HG03025 (cell line): Measurements from ENCODE around the gene CFAP54.

Experiments used
- ATAC-seq: cut with Tn5 transposase; IDR thresholded peaks from one replicate; pipeline ENCODE4 v1.9.1; 2021; ENCODE audit warnings: mild to moderate bottlenecking, moderate library complexity; ENCODE audit not compliant: unreplicated experiment, low FRiP score

The CFAP54 gene

DNA sequence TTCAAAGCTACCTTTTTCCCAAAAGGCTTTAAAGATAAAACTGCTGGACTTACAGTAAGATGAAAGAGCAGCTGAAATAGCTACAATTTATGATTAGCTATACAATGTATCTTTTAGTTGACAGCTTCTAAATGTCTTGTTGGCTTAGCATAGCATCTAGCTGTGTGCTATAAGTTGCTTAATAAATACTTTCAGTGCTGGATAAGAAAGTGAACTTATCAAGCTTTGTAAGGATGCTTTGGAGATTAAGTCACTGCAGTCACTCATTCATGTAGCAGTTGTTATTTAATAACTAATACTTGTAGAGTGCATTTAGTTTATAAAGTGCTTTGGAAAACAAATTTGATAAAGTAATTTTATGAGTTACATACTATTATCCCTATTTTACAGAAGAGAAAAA is 14.6 kb downstream of the CFAP54 start:
- ATAC-seq, result no peak

DNA sequence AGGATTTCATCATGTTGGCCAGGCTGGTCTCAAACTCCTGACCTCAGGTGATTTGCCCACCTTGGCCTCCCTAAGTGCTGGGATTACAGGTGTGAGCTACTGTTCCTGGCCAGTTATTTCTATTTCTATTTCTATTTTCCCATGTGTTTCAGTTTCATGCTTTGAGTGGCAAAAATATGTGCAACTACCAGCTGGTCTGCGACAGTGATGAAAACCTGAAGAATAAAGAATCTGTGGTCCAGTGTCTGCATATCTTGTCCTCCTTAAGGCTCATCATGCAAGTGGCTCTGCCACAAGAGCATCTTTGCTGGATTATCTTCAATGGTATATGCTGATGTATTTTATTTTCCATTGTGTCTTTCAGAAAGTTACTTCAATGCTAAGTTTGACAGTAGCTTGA is 17.4 kb downstream of the CFAP54 start:
- no peak for ATAC-seq

DNA sequence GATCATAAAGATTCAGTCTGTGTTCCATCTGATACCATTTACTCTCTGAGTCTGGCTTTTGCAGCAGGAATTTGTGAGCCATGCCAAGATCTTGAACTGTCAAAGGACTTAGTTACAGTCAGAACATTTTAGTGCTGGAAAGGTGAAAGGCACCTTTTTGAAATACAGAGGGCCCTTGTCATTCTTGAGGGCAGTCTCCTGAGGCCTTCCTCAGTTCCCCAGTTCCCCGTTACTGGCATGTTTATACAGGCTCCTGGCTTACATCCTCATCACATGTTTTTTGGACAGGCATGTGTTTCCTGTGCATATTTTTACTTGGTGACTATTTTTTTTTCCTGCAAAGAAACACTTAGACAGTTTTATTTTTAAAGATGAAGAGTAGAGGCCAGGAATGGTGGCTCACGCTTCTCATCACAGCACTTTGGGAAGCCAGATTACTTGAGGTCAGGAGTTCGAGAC is 21.0 kb downstream of the CFAP54 start:
- no peak for ATAC-seq

DNA sequence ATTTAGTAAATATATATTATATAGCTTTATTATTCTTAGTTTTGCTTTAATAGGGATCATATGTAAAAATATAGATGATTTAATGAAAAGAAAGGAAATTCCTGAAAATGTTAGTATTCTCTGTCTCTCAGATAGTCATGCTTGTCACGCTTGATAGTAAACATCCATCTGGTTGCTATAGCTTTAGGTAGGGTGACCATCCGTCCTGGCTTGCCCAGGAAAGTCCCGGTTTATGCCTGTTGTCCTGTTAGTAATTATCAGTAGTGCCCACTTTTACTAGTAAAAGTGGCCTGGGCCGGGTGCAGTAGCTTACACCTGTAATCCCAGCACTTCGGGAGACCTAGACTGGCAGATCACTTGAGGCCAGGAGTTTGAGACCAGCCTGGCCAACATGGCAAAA is 23.8 kb downstream of the CFAP54 start:
- no peak for ATAC-seq

DNA sequence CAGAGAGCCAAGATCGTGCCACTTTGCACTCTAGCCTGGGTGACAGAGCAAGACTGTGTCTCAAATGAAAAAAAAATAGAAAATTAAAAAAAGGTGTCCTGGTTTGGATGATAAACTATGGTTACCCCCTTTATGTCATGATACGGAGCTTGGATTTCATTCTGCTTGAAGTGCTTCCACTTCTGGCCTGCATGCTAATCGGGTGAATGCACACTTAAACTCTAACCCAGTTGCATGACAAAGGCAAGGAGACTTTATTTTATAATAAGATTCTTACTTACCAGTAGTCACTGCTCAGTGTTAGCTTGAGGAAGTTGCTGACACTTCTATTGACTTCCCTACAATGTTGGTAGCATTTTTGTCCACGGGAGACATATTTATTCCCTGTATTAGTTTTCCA is 24.3 kb downstream of the CFAP54 start:
- no peak for ATAC-seq

DNA sequence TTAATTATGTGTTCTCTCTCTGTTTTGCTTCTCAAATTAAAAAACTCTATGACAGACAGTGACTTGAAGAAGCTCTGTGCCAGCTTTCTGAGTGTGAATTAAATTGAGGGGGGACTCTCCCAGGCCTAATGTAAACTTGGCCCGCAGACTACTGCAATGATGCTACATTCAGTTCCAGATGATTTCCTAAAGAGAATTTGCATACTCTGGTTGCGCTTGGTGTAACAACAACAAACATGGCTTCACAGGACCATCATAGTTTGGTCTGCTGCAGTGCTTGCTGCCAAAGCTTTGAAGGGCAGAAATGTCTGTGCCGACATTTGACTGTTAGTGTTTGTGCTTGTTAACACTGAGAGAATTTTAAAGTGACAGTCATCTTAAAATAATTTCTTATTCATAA is 25.0 kb downstream of the CFAP54 start:
- no peak for ATAC-seq

DNA sequence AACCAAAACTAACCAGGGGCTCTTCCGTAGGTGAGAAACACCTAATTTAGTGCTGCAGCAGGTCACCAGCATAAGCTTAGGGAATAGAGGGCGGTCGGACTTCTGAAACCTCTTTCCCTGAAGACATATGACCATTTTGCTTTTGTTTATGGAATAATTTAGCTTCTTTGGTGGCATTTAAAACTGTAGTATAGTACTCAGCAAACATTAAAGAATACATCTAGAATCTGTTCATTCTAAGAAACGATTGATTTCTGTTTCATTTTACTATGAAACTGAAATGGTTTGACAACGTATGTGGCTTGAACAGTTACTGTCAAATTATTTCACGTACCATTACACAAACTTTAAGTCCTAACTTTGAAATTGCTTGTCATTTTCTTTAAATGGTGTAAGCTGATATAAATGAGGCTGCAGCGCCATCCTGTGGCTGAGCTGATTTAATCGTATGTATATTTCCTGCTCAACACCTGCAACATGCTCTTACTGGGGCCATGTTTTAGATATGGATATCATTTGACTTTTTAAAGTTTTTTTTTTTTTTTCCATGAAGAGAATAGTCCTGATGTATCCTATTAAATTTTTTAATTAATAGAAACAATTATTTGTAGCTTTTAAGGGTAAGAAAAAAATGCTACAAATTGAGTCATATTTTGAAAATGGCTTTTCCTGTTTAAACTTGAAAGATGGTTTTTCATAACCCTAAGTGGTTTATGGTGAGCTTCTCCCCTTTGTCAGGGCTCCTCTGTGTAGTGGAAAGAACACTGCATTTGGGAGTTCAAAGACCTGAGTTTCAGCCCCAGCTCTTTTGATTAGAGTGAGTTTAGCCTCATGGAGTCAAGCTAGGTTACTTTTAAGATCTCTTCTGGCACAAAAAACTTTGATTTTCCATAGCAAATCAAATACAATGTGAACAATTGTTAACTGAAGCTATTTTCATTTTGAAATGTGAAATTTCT is 27.4 kb downstream of the CFAP54 start:
- ATAC-seq, result peak; percentile 74

DNA sequence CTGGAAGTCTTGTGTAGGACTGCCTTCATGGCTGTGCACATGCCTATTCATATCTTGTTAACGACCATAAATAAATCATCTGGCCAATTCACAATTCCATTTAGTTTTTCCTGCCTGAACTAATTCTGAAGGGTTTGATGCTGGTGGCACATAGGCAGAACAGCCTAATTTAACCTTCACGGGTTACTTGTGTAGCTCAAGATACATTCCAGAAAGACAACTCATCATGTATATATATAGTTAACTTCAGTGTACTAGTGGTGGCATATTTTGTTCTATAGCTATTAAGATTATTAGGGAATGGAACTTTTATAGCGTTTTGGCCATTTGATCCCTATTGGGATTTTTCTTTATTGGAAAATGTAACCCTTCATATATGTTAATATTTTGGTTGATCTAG is 31.4 kb downstream of the CFAP54 start:
- ATAC-seq, result no peak

DNA sequence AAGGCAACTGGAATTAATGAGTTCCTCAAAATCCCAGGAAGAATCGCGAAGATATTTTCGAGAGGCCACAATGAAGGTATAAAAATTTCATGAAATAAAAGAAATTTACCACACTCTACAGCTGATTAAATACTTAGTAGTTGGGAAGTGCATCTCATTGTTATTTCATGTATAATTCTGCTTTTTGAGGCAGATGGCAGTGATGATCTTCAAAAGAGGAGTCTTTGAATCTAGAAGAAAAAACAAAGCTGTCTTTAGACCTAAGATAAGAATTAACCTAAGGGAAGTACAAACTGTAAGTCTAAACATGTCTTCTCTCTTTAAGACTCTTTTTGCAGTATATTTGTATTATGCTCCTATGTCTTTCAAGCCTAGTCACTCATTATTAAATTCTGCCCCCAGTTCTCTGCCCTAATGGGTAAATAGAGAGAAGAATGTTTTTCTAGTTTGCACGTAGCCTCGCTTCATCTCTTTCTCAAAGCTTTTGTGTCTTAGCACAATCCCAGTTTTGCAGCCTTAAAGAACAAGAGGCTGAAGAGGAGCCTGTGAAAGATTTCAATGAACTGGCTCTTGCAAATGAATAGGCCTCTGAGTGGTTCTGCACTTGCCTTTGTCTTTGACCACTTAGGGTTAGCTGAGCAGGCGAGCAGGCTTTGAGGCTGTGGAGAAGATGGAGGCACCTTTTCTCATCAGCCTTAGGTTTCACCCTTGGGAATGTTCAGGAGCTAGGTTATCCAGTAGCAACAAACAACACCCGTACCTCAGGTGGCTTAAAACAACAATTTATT is 32.7 kb downstream of the CFAP54 start:
- ATAC-seq, result no peak

DNA sequence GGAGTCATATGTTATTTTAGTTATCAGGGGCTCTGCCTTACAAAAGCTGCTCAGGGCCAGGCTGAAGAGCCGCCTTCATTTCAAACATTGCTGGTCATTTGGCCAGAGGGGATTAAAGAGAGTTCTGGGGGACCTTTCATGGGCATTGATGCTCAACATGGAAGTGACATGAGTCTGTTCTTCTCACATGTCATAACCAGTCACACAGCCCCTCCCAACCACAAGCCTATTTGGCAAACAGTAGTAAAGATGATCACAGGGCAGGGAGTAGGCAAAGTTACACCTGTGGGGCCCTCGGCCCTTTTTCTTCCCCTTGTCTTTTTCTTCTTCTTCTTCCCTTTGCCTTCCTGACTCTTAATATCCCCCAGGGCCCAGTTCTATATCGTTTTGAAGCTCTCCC is 33.3 kb downstream of the CFAP54 start:
- no peak for ATAC-seq

DNA sequence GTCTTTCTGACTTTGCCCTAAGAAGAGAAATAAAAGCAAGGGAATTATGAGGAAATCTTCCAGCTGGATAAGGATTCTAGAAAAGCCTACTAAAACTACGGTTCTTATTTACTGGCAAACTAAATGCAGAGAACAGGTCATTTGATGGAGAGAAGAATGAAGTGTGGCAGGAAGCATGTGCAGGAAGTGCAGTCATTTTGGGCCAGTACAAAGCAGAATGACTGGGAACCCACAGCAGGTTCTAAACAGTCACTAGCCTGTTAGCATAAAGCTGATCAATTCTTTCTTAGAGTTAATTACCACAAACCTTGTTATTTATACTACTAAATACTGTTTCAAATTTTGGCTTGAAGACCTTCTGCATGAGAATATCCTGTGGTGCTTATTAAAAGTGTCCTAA is 36.7 kb downstream of the CFAP54 start:
- ATAC-seq, result no peak

DNA sequence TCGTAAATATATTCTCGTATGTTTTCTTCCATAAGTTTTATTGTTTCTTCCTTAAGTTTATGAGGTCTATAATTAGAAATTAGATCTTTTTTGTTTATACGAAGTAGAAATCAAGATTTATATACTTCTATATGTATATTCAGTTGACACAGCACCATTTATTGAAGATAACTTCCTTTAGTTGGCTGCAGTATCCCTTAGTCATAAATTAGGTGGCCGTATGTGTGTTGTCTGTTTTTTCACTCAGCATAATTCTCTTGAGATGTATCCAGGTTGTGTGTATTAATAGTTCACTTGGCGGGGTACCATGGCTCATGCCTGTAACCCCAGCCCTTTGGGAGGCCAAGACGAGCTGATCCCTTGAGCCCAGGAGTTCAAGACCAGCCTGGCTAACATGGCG is 40.5 kb downstream of the CFAP54 start:
- no peak for ATAC-seq

DNA sequence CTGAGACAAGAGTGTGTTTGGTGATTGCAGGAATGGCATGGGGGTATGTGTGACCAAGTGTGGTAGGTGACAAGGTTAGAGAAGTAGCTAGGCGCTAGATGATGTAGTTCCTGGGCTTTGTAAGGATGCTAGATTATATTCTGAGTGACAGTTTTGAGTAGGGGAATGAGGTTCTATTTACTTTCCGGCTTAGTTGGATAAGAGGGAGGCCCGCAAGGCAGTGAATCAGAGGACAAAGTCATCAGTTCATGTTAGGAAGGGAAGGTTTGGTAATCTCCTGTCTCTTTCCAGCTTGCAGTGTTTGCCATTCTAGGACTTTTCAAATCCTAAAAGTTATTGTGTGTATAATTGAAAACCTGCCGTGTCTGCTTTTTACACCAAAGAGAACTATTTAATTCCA is 45.0 kb downstream of the CFAP54 start:
- ATAC-seq, result no peak

DNA sequence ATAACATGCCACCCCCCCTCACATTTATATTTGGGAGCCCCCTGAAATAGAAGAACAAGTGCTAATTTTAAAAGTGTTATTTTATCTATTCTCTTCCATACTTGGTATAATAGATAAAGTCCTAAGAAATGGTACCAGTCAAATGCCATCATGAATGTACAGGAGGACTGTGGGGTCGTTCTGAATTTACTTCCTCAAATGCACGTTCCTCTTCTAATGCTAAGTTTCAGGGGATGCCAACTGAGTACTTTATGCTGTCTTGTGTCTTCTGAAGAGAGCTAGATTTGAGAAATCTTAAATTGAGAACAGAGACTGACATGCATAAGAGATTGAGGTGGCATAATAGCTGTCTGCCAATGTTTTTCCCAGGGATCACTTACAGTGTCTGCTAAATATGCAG is 59.0 kb downstream of the CFAP54 start:
- no peak for ATAC-seq

DNA sequence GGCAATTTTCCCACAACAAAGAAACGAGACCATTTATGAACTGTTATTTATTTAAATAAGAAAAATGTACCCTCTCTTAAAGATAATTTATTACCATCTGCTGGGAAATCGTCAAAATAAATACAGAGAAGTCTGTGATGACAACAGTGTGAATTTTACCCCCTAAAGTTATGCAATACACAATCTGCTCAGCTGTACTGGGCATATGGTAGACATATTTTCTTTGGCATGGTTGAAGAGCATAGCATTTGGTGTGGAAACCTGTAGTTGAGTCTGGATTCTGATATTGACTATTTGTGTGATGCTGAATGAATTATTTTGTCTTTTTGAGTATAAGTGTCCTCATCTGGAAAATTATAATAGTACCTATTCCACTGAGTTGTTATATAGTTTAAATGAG is 60.0 kb downstream of the CFAP54 start:
- ATAC-seq, result no peak

DNA sequence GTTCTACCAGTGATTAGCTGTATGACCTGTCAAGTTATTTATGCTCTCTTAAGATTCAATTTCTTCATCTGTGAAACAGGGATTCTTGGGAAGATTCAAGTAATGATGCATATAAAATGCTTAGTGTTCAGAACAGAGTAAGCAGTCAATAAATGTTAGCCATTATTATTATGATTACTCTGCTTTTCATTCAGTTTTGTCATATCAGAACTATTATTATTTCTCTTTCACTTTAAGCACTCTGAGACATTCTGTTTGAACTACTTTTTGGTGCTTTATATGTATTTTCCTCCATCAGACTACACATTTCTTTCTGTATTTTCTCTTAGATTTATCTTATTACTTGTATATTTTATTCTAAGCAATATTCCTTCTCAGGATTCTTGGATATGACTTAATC is 81.2 kb downstream of the CFAP54 start:
- ATAC-seq, result peak; percentile 30

DNA sequence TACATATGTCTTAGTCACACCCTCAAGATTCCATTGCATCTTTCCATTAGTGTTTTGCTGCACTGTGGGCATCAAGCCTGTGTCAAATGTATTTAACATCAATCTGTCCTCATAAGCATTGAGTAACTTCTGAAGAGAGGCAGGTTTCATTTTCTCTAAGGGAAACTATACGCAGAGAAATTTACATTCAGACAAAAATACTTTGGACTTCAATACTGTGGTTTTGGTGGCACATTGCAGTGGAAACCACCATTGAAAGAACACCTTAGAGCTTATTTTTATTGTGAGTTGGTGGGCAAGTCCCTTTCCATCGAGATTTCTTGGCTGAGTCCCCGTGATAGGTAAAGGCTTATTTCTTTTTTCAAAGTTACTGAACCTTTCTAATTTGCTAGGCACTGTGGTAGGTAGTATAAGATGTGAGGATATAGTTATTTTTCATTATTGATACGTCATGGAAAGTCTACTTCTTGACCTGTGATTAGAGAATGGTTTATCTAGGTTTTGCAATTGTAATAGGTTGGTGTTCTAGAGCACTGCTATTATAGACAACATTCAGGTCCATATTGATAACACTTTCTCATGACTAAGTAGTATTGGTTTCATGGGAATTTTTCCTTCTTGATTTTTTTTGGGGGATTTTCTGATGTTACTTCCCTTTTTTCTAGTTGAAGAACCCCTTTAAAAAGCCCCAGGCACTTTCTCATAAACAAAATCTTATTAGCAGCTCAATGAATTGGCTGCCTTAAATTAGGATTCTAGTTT is 81.9 kb downstream of the CFAP54 start:
- peak; percentile 93 for ATAC-seq

DNA sequence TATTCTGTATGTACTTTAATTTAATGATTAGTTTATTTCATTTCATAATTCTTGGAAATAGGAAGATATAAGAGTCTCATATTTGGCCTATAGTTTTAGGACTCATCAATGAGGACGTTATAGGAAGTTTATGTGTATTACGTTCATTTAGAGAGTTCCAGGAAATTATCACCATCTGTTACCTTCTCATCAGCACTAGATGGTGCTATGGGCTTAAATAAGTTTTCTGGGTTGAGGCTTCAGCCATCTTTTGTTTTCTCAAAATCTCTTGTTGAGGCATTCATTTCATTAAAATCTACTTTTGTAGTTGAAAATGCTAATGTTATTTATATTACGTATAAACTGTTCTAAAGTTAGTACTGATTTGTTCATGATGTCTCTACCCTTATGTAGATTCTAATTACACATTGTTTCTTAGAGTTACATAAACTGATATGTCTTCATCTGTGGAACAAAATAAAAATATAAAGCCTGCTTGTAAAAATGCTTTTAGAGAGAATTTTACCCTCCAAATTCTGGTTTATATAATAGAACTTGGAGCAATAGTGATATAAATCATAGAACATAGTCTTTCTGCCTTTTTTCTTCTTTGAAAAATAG is 89.2 kb downstream of the CFAP54 start:
- ATAC-seq, result peak; percentile 82

DNA sequence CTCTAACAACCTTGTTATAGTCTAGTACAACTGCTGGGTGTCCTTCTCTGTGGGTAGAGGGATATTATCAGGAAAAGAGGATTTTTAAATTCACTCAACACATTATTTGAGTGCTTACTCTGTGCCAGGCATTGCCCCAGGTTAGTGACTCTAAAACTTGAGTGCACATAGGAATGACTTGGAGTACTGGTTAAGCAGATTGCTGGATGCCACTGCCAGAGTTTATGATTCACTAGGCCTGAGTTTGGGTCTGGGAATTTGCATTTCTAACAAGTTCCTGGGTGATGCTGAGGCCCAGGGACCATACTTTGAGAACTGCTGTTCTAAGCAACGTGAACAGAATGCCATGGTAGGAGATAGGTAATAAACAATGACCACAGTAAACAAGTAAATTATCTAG is 96.6 kb downstream of the CFAP54 start:
- no peak for ATAC-seq

DNA sequence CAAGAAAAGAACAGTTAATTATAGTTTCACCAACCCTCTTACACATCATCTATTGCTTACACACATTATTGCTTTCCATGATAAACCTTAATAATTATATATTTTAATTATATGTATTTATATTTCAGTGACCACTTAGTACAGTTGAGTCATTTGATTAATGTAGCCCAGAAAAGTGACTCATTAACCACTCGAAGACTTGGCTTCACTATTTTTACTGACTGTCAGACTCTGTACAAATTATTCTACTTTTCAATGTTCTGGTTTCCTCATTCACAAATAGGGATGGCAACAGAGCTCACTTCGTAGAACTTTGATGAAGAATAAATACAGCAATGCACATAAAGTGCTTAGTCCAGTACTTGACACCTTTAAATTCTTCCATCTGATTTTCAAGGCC is 98.3 kb downstream of the CFAP54 start:
- ATAC-seq, result no peak

DNA sequence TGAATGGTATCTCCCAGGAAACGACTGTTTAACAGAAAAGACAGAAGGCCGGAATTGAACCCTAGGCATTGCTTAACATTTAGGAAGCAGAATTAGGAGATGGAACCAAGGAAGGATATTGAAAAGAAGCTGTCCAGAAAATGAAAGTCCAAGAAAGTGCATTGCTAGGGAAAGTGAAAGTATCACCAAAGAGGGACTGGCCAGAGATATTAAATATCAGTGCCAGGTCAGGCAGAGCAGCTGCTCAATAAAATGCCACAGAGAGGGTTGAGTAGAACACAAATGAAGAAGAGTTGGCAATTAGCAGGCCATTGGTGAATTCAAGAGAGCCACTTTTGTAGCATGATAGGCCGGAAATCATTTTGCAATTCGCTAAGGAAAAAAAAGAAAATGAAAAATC is 101.6 kb downstream of the CFAP54 start:
- no peak for ATAC-seq
